SK-N-SH treated with all-trans-retinoic acid at 6 μM for 48 hours (cell line): Measurements from ENCODE around the gene RIT1.

ENCODE experiments used
- ARNTL ChIP-seq: fragments of 450-650 bp; formaldehyde crosslinking; IDR thresholded peaks from 2 replicates; pipeline ENCODE4 v1.5.0; 2020; ENCODE audit warnings: low read depth, mild to moderate bottlenecking, moderate library complexity, borderline replicate concordance
- CSDC2 ChIP-seq: fragments of 250-450 bp; sonication (Bioruptor Pico); IDR thresholded peaks from 2 replicates; pipeline ENCODE4 v1.5.0; 2020; ENCODE audit warnings: mild to moderate bottlenecking, moderate library complexity
- GLIS3 ChIP-seq: fragments of 250-450 bp; sonication (Bioruptor Pico); IDR thresholded peaks from 2 replicates; pipeline ENCODE4 v1.5.0; 2020; ENCODE audit warnings: mild to moderate bottlenecking, moderate library complexity
- PPARA ChIP-seq: fragments of 250-450 bp; sonication (Bioruptor Pico); IDR thresholded peaks from 2 replicates; pipeline ENCODE4 v1.5.0; 2020; ENCODE audit warnings: mild to moderate bottlenecking, borderline replicate concordance
- RARB ChIP-seq: fragments of 250-450 bp; sonication (Bioruptor Pico); IDR thresholded peaks from 2 replicates; pipeline ENCODE4 v1.8.0; 2021; ENCODE audit warnings: mild to moderate bottlenecking, moderate library complexity
- SNAI2 ChIP-seq: fragments of 250-450 bp; sonication (Bioruptor Pico); IDR thresholded peaks from 2 replicates; pipeline ENCODE4 v1.5.0; 2020; ENCODE audit warnings: mild to moderate bottlenecking, moderate library complexity
- TOX ChIP-seq: fragments of 250-450 bp; sonication (Bioruptor Pico); IDR thresholded peaks from 2 replicates; pipeline ENCODE4 v1.8.0; 2021; ENCODE audit warnings: mild to moderate bottlenecking, moderate library complexity, borderline replicate concordance
- ZFP3 ChIP-seq: fragments of 250-450 bp; sonication (Bioruptor Pico); IDR thresholded peaks from 2 replicates; pipeline ENCODE4 v1.5.0; 2020; ENCODE audit warnings: mild to moderate bottlenecking, moderate library complexity
- ZFP30 ChIP-seq: fragments of 450-650 bp; formaldehyde crosslinking; IDR thresholded peaks from 2 replicates; pipeline ENCODE4 v1.5.0; 2022; ENCODE audit warnings: mild to moderate bottlenecking, moderate library complexity
- ZNF565 ChIP-seq: fragments of 450-650 bp; formaldehyde crosslinking; conservative IDR thresholded peaks from 2 replicates; pipeline ENCODE4 v1.5.0; 2020; ENCODE audit warnings: low read depth, mild to moderate bottlenecking, moderate library complexity
- ZNF70 ChIP-seq: fragments of 450-650 bp; formaldehyde crosslinking; IDR thresholded peaks from 2 replicates; pipeline ENCODE4 v1.5.0; 2020; ENCODE audit warnings: mild to moderate bottlenecking, moderate library complexity
- TF ChIP-seq, protein P1 (sequence below): fragments of 250-450 bp; sonication (Bioruptor Pico); IDR thresholded peaks from 2 replicates; pipeline ENCODE4 v1.8.0; 2020; ENCODE audit warnings: mild to moderate bottlenecking, moderate library complexity, borderline replicate concordance

DNA sequence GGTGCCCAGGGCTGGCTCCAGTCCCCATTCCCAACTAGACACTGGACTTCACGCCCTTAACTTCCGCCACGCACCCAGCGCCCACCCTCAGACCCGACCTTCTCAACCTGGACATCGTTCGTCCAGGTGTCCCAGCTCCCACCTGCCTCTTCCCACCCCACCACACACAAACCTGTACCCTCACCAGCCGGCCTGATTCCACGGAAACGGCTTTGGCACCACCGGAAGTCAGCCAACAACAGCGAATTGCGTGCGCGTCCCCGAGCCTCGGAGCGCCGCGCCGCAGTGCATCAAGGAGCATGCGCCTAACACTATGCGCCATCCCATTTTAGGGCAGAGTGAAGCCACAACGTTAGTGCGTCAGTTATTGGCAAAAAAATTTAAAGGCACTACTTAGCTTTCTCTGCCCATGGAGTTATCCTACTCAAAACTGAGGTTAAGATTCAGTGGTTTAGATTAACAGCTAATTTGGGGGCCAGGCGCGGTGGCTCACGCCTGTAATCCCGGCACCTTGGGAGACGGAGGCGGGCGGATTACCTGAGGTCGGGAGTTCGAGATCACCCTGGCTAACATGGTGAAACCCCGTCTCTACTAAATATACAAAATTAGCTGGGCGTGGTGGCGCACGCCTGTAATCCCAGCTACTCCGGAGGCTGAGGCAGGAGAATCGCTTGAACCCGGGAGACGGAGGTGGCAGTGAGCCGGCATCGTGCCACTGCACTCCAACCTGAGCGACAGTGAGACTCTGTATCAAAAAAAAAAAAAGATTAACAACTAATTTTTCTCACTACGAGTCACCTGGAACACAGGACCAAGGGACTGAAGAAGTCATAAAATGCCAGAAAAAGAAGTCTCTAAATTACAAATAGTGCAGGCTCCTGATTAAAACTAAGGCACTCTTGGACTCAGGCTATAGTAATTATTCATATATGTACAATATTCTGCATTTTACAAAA is 53.9 kb downstream of the RIT1 start, which contains the start of gene GON4L:
- TF ChIP-seq RARB (CRISPR knock-in tag) = no peak
- no peak for TF ChIP-seq SNAI2
- no peak for TF ChIP-seq ZNF70 (CRISPR knock-in tag)
- TF ChIP-seq, protein P1, sequence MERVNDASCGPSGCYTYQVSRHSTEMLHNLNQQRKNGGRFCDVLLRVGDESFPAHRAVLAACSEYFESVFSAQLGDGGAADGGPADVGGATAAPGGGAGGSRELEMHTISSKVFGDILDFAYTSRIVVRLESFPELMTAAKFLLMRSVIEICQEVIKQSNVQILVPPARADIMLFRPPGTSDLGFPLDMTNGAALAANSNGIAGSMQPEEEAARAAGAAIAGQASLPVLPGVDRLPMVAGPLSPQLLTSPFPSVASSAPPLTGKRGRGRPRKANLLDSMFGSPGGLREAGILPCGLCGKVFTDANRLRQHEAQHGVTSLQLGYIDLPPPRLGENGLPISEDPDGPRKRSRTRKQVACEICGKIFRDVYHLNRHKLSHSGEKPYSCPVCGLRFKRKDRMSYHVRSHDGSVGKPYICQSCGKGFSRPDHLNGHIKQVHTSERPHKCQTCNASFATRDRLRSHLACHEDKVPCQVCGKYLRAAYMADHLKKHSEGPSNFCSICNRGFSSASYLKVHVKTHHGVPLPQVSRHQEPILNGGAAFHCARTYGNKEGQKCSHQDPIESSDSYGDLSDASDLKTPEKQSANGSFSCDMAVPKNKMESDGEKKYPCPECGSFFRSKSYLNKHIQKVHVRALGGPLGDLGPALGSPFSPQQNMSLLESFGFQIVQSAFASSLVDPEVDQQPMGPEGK = no peak
- no peak for TF ChIP-seq CSDC2
- TF ChIP-seq ARNTL = no peak
- TF ChIP-seq PPARA = no peak
- no peak for TF ChIP-seq ZFP3 (CRISPR knock-in tag)
- TF ChIP-seq ZNF565 (CRISPR knock-in tag) = no peak
- TF ChIP-seq ZFP30 = no peak
- no peak for TF ChIP-seq GLIS3 (CRISPR knock-in tag)
- TF ChIP-seq TOX = no peak
